Measurements from ENCODE around the gene REXO1. TPM values are rescaled to one million over a fixed set of nuclear protein-coding genes. Genes with fewer than 3 reads are reported as not detected.

The REXO1 gene
- total and polyA plus RNA-seq, 2 experiments from 2014 or later: 20.2 to 90.1 TPM

- Histone ChIP-seq H3K27me3 (ENCODE audit: insufficient read depth) (no peaks in the 10 kb centered on the region), H3K4me2 (peak overlapping the region; percentile 98), H2AFZ (no peak overlapping the region), H3K4me1 (ENCODE audit: insufficient read depth) (peaks cover 3% of the 10 kb centered on the region; the same call in 1 of the 2 replicates), H3K9me2 (ENCODE audit: insufficient read depth) (no peaks in the 10 kb centered on the region), H4K20me1 (replicated peaks; ENCODE audit: insufficient read depth) (peaks cover 15% of the 10 kb centered on the region), H3K4me3 (peak overlapping the region; percentile 96), H3F3A (replicated peaks; ENCODE audit: low read depth) (peaks cover 18% of the 10 kb centered on the region), H3K79me2 (replicated peaks; ENCODE audit: insufficient read depth) (peaks cover 52% of the 10 kb centered on the region), H3K27ac (ENCODE audit: low read depth) (peak overlapping the region; percentile 74), H3K36me3 (ENCODE audit: insufficient read depth) (no peaks in the 10 kb centered on the region)
- Mint-ChIP-seq H3K36me3 (ENCODE audit: low read depth) (no peaks in the 10 kb centered on the region; the same call in 2 of the 3 replicates), H3K27me3 (ENCODE audit: insufficient read depth, low read depth, poor library complexity) (peaks cover 24% of the 10 kb centered on the region), H3K4me3 (peak overlapping the region; percentile 90), H3K9me3 (0 out of 3 replicates have a peak, but pooled peaks cover 2% of the 10 kb centered on the region), H3K4me1 (peaks cover 32% of the 10 kb centered on the region), H3K27ac (peak overlapping the region; percentile 94)
- DNase-seq (ENCODE audit: low spot score) (peak; percentile 76), ATAC-seq (peak; percentile 7; the same call in 2 of the 3 replicates)
- TF ChIP-seq CREB1 (CRISPR knock-in tag; IDR thresholded peaks at IDR 0.05; ENCODE audit: low read depth): peak; percentile 36; the same call in 1 of the 2 replicates
- no peak for TF ChIP-seq NANOG (IDR thresholded peaks at IDR 0.05; ENCODE audit: borderline replicate concordance)
Observed at GRCh38 chr19:1847684-1848398, 442 bp downstream of the REXO1 start.

GRCh38 chr19:1847348-1847683 lies 967 bp downstream of the REXO1 start:
- Histone ChIP-seq H3K4me3 (peak overlapping the region; percentile 96), H3K36me3 (ENCODE audit: insufficient read depth) (no peaks in the 10 kb centered on the region), H3K79me2 (replicated peaks; ENCODE audit: insufficient read depth) (peaks cover 57% of the 10 kb centered on the region), H3K4me2 (peak overlapping the region; percentile 98), H3F3A (replicated peaks; ENCODE audit: low read depth) (peaks cover 16% of the 10 kb centered on the region), H3K27me3 (ENCODE audit: insufficient read depth) (no peaks in the 10 kb centered on the region), H3K9me2 (ENCODE audit: insufficient read depth) (no peaks in the 10 kb centered on the region), H2AFZ (no peak overlapping the region), H4K20me1 (replicated peaks; ENCODE audit: insufficient read depth) (peaks cover 18% of the 10 kb centered on the region), H3K27ac (ENCODE audit: low read depth) (peak overlapping the region; percentile 74), H3K4me1 (ENCODE audit: insufficient read depth) (peaks cover 3% of the 10 kb centered on the region; the same call in 1 of the 2 replicates)
- peaks cover 31% of the 10 kb centered on the region for H3K4me1 Mint-ChIP-seq
- peak overlapping the region; percentile 94 for H3K27ac Mint-ChIP-seq
- H3K9me3 Mint-ChIP-seq: 0 out of 3 replicates have a peak, but pooled peaks cover 2% of the 10 kb centered on the region
- peak overlapping the region; percentile 90 for H3K4me3 Mint-ChIP-seq
- peaks cover 26% of the 10 kb centered on the region for H3K27me3 Mint-ChIP-seq (ENCODE audit: insufficient read depth, low read depth, poor library complexity)
- no peak for ATAC-seq
- TF ChIP-seq ZNF114 (CRISPR knock-in tag; IDR thresholded peaks at IDR 0.05): no peak
- no peak for TF ChIP-seq JUNB (IDR thresholded peaks at IDR 0.05; ENCODE audit: unreplicated experiment)
- TF ChIP-seq STAT1 (IDR thresholded peaks at IDR 0.05; ENCODE audit: unreplicated experiment): no peak
- TF ChIP-seq ZNF462 (CRISPR knock-in tag; IDR thresholded peaks at IDR 0.05): no peak
- H3K36me3 Mint-ChIP-seq (ENCODE audit: low read depth): no peaks in the 10 kb centered on the region; the same call in 2 of the 3 replicates
- DNase-seq (ENCODE audit: low spot score): no peak
